Activated CD4-positive, alpha-beta T cell treated with anti-CD3 and anti-CD28 coated beads, Interleukin-2, Interleukin-6, amounts not matched to agents 100 ng/mL and 50 ng/mL, durations not matched to agents 16 hours and 8 hours (primary cell): ENCODE data around the gene MYL3.

Experiments
- DNase-seq: peaks from one replicate; pipeline ENCODE4 v3.0.0-alpha.2; 2020

Gene MYL3

GRCh38 chr3:46882377-46883053 is 19.3 kb upstream of the MYL3 start:
- DNase-seq: no peak

GRCh38 chr3:46881596-46882376 is 18.5 kb upstream of the MYL3 start:
- no peak for DNase-seq

DNA sequence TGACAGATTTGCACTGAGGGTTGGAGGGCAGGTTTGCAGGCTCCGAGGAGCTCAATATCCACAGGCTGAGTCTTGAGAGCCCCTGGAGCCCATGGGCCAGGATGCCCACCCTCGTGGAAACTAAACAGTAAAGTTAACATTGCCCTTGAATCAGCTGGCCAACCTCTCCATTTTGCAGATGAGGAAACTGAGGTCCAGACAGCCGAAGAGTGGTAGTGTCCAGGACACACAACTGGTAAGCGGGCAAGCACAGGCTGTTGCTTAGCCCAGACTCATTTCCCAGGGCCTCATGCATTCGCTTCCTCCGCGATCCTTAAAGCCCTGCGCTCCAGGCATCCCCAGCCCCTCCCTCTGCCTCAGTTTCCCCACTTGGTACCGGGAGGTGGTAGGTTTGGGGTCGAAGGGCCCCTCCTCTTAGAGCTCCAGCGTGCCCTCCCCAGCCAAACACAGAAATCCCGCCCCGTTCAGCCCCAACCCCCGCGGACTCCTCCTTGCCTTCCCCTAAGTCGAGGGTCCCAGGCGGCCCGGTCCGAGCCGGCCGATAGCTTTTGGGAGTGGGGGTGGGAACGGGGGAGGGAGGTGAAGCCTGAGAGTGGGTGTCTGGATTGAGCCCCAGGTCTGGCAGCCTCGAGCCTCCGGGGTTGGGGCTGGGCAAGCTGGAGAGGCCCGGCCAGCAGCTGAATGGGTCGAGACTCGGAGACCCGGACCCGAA is 17.8 kb upstream of the MYL3 start:
- no peak for DNase-seq

DNA sequence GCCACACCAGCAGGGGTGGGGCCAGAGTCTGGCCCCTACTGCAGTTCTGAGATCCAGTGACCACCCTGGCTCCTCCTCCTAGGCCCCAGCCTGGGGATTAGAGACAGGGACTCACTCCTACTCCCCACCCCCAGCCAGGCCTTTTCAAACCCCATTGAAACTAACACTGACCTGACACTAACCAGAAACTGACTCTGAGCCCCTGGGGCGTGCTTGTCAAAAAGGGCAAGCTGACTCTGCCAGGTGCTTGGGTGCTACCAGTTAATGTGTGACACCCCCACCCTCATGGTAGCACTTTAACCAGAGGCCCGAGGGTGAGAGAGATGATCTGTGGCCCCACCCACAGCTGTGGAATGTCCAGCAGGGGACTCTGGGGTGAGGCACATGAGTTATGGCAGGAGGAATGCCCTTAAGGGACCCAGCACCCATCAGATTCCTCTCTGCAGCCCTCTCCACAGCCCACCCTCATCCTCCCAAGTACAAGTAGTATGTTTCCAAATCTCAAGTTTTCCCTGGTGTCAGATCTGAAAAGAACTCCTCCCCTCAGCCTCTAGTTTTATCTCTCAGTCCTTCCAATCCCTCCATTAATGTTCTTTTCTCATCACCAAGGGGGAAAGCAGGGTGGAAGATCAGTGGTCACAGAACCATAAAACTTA is 15.7 kb upstream of the MYL3 start:
- no peak for DNase-seq

GRCh38 chr3:46877406-46878125 is 14.3 kb upstream of the MYL3 start, which contains the start of gene PTH1R:
Gene PTH1R, plus strand, starts transcription at chr3:46877721. Its CDS starts 5,839 bp downstream, at chr3:46883560.
- DNase-seq: no peak

DNA sequence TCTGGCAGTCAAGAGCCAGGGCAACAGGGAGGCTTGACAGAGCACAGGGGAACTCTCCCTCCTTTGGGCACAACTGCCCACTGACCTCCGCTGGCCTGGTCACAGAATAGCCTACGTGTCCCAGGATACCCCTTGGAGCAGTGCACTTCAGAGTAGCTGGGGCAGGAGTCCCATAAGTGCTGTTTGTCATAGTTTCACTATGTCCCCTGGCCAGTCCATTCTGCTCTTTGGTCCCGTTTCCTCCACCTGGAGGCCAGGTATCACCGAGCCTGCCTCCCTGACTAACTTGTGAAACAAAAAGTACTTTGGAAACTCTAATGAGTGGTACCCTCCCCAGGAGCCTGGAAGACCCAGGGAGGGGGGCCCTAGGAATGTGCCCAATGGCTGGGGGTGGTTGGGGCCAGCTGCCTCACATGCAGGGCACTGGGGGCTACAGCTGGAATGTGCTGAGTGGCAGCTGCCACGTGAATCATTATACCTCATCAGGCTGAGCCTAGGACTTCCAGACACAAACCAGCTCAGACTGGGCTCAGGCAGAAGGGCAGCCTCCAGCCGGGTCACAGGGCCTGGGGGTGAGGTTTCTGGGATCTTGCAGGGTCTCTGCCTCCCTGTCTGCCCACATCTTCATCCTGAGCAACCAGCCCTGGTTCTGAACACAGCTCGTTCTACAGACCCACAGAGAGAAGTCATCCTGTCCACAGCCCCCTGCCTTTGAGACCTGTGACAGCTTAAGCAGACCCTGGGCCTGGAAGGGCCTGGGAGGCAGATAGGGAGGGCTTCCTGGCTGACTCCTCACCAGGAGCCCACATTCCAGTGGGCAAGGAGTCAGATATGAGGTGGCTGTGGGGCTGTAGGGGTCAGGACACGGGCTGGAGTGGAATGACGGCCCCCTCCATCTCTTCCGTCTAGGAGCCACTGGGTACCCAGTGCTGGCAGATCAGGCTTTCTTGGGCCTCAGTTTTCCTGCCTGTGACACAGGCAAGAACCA is 13.4 kb upstream of the MYL3 start:
- DNase-seq: no peak

DNA sequence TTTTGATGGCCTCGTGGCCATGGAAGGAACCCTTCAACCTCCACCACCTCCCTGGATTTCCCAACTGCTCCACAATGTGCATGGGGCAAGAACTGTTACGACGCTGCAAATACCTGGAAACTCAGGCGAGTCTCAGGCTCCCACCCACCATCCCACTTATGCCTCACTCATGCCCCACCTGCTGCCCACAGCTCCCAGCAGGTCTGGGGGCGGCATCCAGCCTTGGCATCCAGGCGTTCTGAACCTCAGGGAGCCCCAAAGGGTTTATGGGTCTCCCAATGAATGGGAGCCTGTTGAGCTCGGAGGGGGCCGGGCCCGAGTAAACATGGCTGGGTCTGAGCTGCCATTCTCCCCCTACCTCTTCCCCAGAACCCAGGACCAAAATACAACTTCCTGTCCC is 12.3 kb upstream of the MYL3 start:
- DNase-seq: no peak

DNA sequence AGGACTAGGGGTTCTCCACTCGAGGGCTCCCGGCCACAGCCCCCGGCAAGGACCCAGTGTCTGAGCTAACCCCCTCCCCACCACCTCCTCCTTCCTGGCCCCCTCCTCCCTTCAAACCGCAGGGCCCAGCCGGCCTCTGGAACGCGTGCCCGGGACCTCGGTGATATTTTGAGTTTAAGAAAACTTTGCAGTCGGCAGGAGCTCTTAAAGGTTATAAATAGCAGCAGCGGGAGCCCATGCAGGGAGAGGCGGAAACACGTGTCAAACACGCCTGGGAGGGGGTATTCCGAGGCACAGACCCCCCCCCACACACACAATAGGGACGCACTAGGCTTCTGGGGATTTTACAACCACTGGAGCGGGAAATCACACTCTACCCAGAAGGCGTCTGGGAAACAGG is 11.2 kb upstream of the MYL3 start:
- no peak for DNase-seq

DNA sequence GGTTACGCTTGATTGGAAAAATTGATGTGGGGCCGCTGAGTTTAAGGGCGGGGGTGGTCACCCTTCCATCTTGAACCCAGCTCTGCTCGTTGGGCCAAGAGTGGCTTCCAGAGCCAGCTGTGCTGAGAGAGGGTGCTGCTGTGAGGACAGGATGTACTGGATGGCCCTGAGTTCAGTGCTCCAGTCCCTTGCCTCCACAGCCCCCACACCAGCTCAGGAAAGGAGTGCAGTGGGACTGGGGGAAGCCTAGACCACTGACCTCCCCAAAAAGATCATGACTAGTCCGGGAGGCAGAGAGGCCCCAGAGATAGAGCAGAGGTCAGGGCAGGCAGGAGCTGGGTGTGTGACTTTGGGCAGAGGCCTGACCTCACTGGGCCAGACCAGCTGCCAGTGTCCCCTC is 10.3 kb upstream of the MYL3 start:
- no peak for DNase-seq

GRCh38 chr3:46871222-46871621 is 8.0 kb upstream of the MYL3 start:
- DNase-seq: no peak

DNA sequence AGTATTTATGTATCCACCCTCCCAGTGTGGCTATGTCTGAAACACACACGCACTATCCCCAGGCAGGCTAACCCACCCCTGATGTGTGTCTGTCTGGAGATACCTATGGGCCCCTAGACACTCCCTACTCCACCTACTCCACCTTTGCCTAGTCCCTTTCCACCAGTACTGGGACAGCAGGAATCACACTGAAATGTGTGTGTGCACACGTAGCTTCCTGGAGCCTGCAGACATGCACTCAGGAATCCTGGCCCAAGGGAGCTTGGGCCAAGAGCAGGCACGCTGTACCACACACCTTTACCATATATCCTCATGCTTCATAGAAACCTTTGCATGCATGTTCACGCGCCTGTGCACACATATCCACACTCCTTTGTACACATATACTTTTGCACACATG is 7.4 kb upstream of the MYL3 start:
- no peak for DNase-seq

DNA sequence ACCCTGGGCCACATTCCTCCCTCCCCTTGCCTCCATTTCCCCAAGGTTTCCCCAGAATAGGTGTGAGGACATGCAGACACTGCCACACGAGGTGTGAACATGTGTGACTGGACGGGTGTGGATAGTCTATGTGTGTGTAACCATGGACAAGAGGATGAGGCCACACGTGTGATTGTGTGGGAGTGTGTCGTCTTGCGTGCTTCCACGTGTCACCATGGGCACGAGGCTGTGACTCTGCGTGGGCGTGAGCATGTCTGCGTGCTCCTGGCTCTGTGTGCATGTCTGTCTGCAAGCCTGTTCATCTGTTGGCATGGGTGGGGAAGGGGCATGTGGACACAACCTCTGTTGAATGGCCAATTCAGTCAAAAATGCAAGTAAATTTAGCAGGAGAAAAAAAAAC is 6.2 kb upstream of the MYL3 start:
- no peak for DNase-seq

GRCh38 chr3:46868948-46869347 is 5.7 kb upstream of the MYL3 start:
- no peak for DNase-seq

GRCh38 chr3:46868287-46868686 is 5.0 kb upstream of the MYL3 start:
- no peak for DNase-seq

DNA sequence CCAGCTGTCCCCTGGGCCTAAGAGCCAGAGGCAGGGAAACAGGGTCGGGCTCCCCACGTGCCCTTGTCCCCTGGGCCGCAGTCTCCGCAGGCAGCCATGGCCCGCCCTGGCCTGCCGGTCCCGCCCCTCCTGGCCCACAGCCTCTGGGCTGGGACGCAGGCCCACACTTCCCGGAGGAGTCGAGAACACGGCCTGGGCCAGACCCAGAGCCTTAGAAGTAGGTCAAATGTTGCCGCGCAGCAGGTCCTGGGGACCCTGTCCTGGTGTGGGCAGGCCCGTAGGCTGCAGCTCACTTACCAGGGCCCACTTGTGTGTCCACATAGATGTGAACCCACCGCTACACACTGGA is 4.3 kb upstream of the MYL3 start:
- no peak for DNase-seq

DNA sequence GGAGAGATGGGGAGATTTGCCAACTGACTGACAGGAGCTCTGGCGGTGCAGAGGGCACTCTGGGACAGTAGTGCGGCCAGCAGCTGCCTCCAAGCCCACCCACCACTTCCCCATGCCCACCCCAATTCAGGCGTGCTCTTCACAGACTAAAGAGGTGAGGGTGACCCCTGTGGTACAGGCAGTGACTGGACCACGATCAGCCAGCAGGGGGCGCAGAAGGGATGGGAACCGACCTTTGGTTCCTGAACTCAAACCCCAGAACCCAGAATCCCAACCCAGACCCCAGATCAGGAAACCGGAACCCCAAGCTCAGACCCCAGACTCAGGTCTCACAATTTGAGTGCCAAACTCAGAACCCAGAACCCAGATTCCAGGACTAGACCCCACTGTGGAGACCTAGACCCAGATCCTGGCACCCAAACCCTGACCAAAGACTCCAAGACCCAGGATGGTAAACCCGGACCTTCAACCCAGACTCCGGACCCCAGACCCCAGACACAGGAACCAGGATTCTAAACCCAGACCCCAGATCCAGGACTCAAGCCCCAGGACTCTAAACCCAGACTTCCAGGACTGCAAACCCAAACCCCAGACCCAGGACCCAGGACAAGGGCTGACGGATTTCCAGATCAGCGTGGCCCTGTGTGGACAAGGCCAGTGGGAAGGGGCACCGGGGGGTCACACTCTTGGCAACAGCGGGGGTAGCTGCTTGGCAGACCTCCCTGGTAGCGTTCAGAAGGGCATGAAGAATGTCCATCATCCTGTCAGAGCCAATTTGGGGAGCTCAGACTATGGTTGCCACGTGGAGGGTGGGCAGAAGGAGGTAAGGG is 3.7 kb upstream of the MYL3 start:
- peak; percentile 84 for DNase-seq

DNA sequence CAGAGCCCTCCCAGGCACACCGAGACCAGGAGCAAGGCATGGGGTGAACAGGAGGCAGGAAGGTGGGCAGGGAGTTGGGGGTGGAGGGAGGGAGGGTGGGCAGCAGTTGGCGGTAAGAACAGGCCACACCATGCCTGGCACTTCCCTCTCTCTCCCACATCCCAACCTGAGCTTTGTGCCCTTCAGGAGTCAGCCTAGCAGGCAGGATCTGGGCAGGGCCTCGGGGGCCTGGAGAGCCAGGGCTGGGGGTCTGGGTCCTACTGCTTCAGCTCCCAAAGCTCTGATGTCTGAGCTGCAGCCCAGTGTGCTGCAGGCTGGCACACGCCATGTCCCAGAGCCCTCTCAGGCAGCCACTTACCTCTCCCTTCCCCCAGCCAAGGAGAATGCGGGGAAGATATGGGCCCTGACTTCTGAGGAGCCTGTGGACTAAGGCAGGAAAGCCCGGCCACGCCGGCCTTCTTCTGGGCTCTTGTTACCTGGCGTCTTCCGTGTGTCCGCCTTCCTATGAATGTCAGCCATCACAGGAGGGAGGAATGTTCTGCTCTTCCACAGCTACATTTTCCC is 2.9 kb upstream of the MYL3 start:
- DNase-seq: no peak

GRCh38 chr3:46865546-46865945 is 2.3 kb upstream of the MYL3 start:
- no peak for DNase-seq

DNA sequence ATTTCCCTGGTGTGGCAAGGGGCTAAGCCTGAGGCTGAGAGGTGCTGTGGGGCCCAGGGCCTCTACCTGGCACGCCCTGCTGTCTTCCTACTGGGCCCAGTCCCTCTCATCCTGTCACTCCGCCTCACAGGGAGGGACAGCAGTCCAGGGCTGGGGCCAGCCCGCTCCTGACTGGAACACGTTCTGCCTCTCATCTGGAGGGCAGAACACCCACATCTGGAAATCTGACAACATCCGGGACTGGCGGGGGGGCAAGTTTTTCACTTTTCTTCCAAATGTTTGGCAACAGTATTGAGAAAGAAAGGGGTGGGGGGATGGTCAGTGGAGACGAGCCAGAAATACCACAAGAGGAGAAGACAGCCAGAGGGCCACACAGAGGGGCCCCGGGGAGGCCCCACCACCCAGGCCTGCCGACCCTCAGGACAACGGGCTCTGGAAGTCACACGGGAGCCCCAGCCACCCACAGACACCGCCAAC is 1.8 kb upstream of the MYL3 start:
- no peak for DNase-seq
